CD14-positive monocyte (primary cell): ENCODE measurements around the gene KL. TPM values are rescaled to one million over a fixed set of nuclear protein-coding genes. Genes with fewer than 3 reads are reported as not detected.
A peak's percentile ranks its signal among the peaks of the same experiment; 100 is the strongest.

ENCODE experiments used
- DNase-seq, 3 donors: peaks; one replicate each; pipeline ENCODE4 v3.0.0-alpha.2; 2011 to 2022
- H2AFZ ChIP-seq: 2 replicates; pipeline ENCODE4 v1.6.0; 2012; ENCODE audit warnings: mild to moderate bottlenecking, low read depth, low read length, inconsistent platforms; ENCODE audit not compliant: insufficient read depth, poor library complexity, severe bottlenecking
- H3K27ac ChIP-seq, 2 donors: 1 replicate in 1 of 2; 2 replicates in 1 of 2; pipeline ENCODE4 v1.5.1; 2012 to 2013; ENCODE audit warnings: low read length in 2 of 2, control low read depth in 1 of 2, inconsistent platforms in 1 of 2, low read depth in 1 of 2, mild to moderate bottlenecking in 1 of 2
- H3K27me3 ChIP-seq, 2 donors: one replicate each; pipeline versions ENCODE4 v1.6.0 to v1.6.1; 2011 to 2013; ENCODE audit warnings: low read length in 2 of 2; ENCODE audit not compliant: control insufficient read depth in 2 of 2, insufficient read depth in 2 of 2
- H3K36me3 ChIP-seq, 2 donors: replicated peaks in 1 of 2; 1 replicate in 1 of 2; 2 replicates in 1 of 2; pipeline versions ENCODE4 v1.5.1 to v1.6.1; 2012 to 2013; ENCODE audit warnings: low read length in 2 of 2, control low read depth in 1 of 2, inconsistent platforms in 1 of 2, mild to moderate bottlenecking in 1 of 2; ENCODE audit not compliant: insufficient read depth in 2 of 2, control insufficient read depth in 1 of 2
- H3K4me1 ChIP-seq, 2 donors: 1 replicate in 1 of 2; 2 replicates in 1 of 2; pipeline versions ENCODE4 v1.5.1 to v1.6.1; 2012 to 2013; ENCODE audit warnings: low read length in 2 of 2, control low read depth in 1 of 2, inconsistent platforms in 1 of 2, mild to moderate bottlenecking in 1 of 2, moderate library complexity in 1 of 2; ENCODE audit not compliant: insufficient read depth in 2 of 2, control insufficient read depth in 1 of 2
- H3K4me2 ChIP-seq: replicated peaks from 2 replicates; pipeline ENCODE3; 2012; ENCODE audit warnings: low read length, moderate library complexity, mild to moderate bottlenecking; ENCODE audit not compliant: poor library complexity, severe bottlenecking; ENCODE audit errors: extremely low read depth
- H3K4me3 ChIP-seq, 3 experiments: fragments of 200-600 bp in 1 of 3; sonication (generic) in 1 of 3; replicated peaks in 1 of 3; 1 replicate in 2 of 3; 2 replicates in 1 of 3; pipeline ENCODE4 v1.5.1; 2011 to 2013; ENCODE audit warnings: low read length in 3 of 3, mild to moderate bottlenecking in 3 of 3, control low read depth in 2 of 3, low read depth in 2 of 3, inconsistent platforms in 1 of 3, moderate library complexity in 1 of 3
- H3K79me2 ChIP-seq: 2 replicates; pipeline ENCODE4 v1.6.0; 2012; ENCODE audit warnings: mild to moderate bottlenecking, control low read depth, inconsistent platforms, low read length, moderate library complexity; ENCODE audit not compliant: insufficient read depth
- H3K9ac ChIP-seq: 2 replicates; pipeline ENCODE4 v1.6.0; 2017; ENCODE audit warnings: low read length, mild to moderate bottlenecking; ENCODE audit not compliant: insufficient read depth, poor library complexity, severe bottlenecking
- H3K9me3 ChIP-seq, 2 donors: replicated peaks in 1 of 2; 1 replicate in 1 of 2; 2 replicates in 1 of 2; pipeline versions ENCODE4 v1.5.1 to v1.6.1; 2012 to 2013; ENCODE audit warnings: low read length in 2 of 2, control low read depth in 1 of 2; ENCODE audit not compliant: control insufficient read depth in 1 of 2, insufficient read depth in 1 of 2
- H4K20me1 ChIP-seq: 2 replicates; pipeline ENCODE4 v1.6.0; 2012; ENCODE audit warnings: mild to moderate bottlenecking, low read length, control low read depth, moderate library complexity; ENCODE audit not compliant: insufficient read depth
- H3K27ac Mint-ChIP-seq, 7 donors: one replicate each; pipeline ENCODE4 v1.8.0; 2020; ENCODE audit warnings: mild to moderate bottlenecking in 7 of 7, mixed read lengths in 7 of 7, moderate library complexity in 6 of 7, inconsistent platforms in 2 of 7
- H3K27me3 Mint-ChIP-seq, 3 donors: one replicate each; pipeline ENCODE4 v1.8.0; 2021 to 2022; ENCODE audit warnings: low read depth in 3 of 3, mild to moderate bottlenecking in 3 of 3, mixed read lengths in 3 of 3, moderate library complexity in 3 of 3, inconsistent platforms in 1 of 3
- H3K36me3 Mint-ChIP-seq, 2 donors: one replicate each; pipeline ENCODE4 v1.8.0; 2020; ENCODE audit warnings: mixed read lengths in 2 of 2, inconsistent platforms in 1 of 2, mild to moderate bottlenecking in 1 of 2
- H3K4me1 Mint-ChIP-seq: one replicate; pipeline ENCODE4 v1.8.0; 2020; ENCODE audit warnings: mild to moderate bottlenecking, mixed read lengths
- H3K4me3 Mint-ChIP-seq, 2 donors: one replicate each; pipeline ENCODE4 v1.8.0; 2020; ENCODE audit warnings: mild to moderate bottlenecking in 2 of 2, mixed read lengths in 2 of 2, moderate library complexity in 1 of 2
- H3K9me3 Mint-ChIP-seq, 7 donors: one replicate each; pipeline ENCODE4 v1.8.0; 2020 to 2022; ENCODE audit warnings: mixed read lengths in 7 of 7, mild to moderate bottlenecking in 6 of 7, moderate library complexity in 6 of 7, inconsistent platforms in 2 of 7
- CTCF ChIP-seq: fragments of 200-600 bp; IDR thresholded peaks from one replicate; pipeline ENCODE4 v1.8.0; 2022; ENCODE audit warnings: antibody characterized with exemption, mild to moderate bottlenecking
- WGBS: methylation state at CpG from one replicate; pipeline ENCODE4 v1.1.5; 2013; ENCODE audit warnings: missing lambda C conversion rate; ENCODE audit not compliant: insufficient coverage; 5-methylcytosine and 5-hydroxymethylcytosine counted together
- intact Hi-C, 2 donors: fragments of 100-400 bp; cut with micrococcal nuclease; formaldehyde crosslinking; loops; one replicate each; pipeline versions ENCODE4 v1.15.0 to v1.15.1; 2023
- polyA plus RNA-seq, 3 donors: library from polyadenylated mRNA; depleted of rRNA in 1 of 3; unstranded in 2 of 3; stranded (reverse) in 1 of 3; fragments of 300-500 nt in 2 of 3; fragments of >200 nt in 1 of 3; fragmentation: Illumina TruSeq in 2 of 3; gene quantifications; 1 replicate in 2 of 3; 2 replicates in 1 of 3; pipeline ENCODE4 v1.2.3, GENCODE V29; 2012 to 2021

Gene KL
- polyA plus RNA-seq, 3 donors = 0.24 to 1.4 (median 0.75) TPM

- intact Hi-C loops = no loop called here
- H3K27me3 Mint-ChIP-seq = peaks cover 2 to 24% (median 11%) of the 10 kb centered on the region in 3 donors
Observed at GRCh38 chr13:33025220-33025744, 9.1 kb downstream of the KL start.

GRCh38 chr13:33026489-33027152 is 10.4 kb downstream of the KL start:
- peaks cover 2 to 12% (median 8%) of the 10 kb centered on the region in 3 donors for H3K27me3 Mint-ChIP-seq
- Histone ChIP-seq H3K9ac (no peak overlapping the region), H3K36me3 (no peaks in the 10 kb centered on the region), H3K4me3 (no peak overlapping the region), H2AFZ (no peak overlapping the region), H3K27me3 (peaks cover 2 to 9% of the 10 kb centered on the region in 2 donors), H3K4me1 (no peaks in the 10 kb centered on the region), H3K27ac (no peak overlapping the region), H3K79me2 (no peaks in the 10 kb centered on the region), H3K9me3 (no peaks in the 10 kb centered on the region), H3K4me2 (no peak overlapping the region), H4K20me1 (no peaks in the 10 kb centered on the region)
- no peaks in the 10 kb centered on the region for H3K36me3 Mint-ChIP-seq
- intact Hi-C loops = no loop called here
- H3K27ac Mint-ChIP-seq = peak overlapping the region in 1 of 7 donors; percentile 75
- 95% methylated on average over 5 of the region's 9 CpGs for WGBS
- no peak for TF ChIP-seq CTCF
- no peak for DNase-seq
- peaks cover 3% of the 10 kb centered on the region for H3K4me1 Mint-ChIP-seq
- peaks cover 0 to 3% (median 1%) of the 10 kb centered on the region in 7 donors for H3K9me3 Mint-ChIP-seq
- no peak overlapping the region for H3K4me3 Mint-ChIP-seq

More at GRCh38 chr13:33025220-33025744, 9.1 kb downstream of the KL start:
- Histone ChIP-seq H4K20me1 (no peaks in the 10 kb centered on the region), H3K4me2 (no peak overlapping the region), H3K27me3 (peaks cover 2 to 16% of the 10 kb centered on the region in 2 donors), H3K4me1 (no peaks in the 10 kb centered on the region), H3K79me2 (no peaks in the 10 kb centered on the region), H3K36me3 (no peaks in the 10 kb centered on the region), H3K9ac (no peak overlapping the region), H3K4me3 (no peak overlapping the region), H2AFZ (no peak overlapping the region), H3K9me3 (no peaks in the 10 kb centered on the region), H3K27ac (no peak overlapping the region)
- no peak for DNase-seq
- TF ChIP-seq CTCF = no peak
- WGBS = 63% methylated on average over 3 of the region's 4 CpGs
- Mint-ChIP-seq H3K4me1 (peaks cover 3% of the 10 kb centered on the region), H3K9me3 (peaks cover 0 to 4% (median 1%) of the 10 kb centered on the region in 7 donors), H3K36me3 (no peaks in the 10 kb centered on the region), H3K27ac (no peak overlapping the region), H3K4me3 (no peak overlapping the region)
